Measurements from ENCODE around the gene RMRP.
A peak's percentile ranks its signal among the peaks of the same experiment; 100 is the strongest.

Gene RMRP

DNA sequence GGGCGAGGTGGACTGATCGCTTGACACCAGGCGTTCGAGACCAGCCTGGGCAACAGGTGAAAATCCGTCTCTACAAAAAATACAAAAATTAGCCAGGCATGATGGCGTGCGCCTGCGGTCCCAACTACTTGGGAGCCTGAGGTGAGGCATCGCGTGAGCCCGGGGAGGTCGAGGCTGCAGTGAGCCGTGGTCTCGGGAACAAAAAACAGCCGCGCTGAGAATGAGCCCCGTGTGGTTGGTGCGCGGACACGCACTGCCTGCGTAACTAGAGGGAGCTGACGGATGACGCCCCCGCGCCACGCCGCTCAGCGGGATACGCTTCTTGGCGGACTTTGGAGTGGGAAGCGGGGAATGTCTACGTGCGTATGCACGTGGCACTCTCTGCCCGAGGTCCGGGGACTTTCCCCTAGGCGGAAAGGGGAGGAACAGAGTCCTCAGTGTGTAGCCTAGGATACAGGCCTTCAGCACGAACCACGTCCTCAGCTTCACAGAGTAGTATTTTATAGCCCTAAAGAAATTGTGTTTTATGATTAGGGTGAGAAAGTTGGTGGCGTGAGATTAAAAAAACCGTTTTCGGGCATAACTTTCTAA is at the start of gene RMRP:
RMRP (minus strand) TSS at position 474 of the 591 bp plus-strand sequence.
- DNase-seq, result peak; percentile 74

DNA sequence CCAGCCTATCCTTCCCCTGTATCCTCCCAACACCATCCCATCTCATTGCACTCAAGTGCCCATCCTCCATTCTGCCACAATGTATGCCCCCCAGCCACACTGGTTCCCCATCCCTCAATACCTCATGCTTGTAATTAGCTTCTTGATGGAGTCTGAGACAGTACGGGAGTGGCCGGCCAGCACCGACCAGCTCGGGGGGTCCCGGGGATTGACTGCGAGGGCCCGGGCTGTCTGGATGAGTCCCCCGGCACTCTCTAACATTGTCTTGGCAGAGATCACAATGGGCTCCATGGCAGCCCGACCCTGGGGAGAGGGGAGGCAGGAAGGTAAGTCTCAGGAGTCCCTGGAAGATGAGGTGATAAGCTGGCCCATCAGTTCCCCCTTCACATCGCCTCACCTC is 49.1 kb upstream of the RMRP start:
- no peak for DNase-seq

DNA sequence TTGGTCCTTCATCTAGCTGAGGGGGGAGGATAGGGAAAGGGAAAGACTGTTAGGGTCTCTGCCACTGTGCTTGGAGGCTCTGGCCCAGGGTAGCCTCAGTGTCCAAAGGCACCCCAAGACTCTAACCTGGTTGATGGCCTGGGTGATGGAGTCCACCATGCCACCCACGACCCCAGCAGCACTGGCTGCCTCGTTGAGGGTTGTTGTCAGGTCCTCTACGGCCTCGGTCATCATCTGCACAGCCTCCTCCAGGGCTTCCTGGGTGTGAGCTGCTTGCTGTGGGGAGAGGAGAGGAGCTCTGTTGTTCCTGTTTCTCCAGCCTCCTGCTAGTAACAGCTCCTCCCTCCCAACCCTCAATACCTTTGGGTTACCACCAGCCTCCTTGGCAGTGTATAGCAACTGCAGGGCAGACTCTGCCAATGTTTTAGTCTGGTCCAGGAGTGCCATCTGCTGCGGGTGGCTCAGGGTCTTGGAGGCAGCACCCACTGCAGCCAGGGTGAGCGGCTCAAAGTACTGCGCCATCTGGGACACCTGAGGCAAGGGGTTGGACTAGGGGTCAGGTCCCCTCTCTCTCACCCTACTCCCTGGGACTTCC is 48.1 kb upstream of the RMRP start:
- DNase-seq, result no peak

DNA sequence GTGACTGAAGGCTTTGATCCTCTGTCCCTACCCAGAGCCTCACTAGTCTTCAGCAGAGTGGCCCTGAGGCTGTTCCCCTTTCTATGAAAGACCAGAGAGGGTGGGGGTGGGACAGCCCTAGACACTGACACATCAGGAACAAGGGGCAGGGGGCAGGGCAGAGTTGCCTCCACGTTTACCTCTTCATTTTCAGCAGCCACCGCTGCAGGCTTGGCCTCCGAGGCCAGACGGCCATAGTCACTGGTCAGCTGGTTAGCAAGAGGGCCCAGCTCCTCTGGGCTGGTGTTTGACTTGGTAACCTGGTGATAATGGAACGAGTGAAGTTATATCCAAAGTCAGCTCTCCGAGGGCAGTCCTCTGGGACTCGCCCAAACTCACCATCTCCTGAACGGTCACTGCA is 47.6 kb upstream of the RMRP start:
- no peak for DNase-seq

DNA sequence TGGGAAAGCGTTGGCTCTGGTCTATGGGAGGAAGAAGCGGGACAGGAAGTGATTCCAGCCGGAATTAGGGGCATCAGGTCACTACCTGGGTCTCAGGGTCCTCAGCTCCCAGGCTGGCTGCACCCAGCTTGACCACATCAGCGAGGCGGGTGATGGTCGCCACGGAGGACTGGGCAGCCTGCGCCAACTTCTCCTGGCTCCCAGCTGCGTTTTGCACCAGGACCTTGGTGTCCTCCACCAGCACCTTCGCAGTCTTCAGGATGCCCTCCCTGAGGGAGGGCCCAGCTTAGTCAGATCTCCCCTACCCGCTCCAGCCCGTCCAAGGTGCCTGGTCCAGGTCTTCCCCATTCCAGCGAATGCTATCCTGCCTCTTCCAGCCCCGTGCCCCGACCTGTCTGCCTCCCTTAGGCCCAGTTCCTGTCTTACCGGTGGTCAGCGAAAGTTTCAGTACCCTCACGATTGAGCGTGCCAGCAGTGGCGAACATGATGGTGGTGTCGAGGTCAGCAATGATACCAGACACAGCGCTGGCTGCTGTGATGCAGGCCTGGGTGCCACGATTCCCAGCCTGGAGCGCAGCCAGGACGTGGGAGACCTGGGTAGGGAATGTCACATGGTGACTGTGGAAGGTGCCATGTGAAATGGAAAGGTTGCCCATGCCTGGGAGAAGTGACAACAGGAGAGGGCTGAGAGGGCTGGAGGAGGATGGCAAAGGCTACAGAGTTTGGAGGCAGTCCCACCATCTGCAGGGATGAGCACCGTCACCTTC is 46.3 kb upstream of the RMRP start:
- no peak for DNase-seq

DNA sequence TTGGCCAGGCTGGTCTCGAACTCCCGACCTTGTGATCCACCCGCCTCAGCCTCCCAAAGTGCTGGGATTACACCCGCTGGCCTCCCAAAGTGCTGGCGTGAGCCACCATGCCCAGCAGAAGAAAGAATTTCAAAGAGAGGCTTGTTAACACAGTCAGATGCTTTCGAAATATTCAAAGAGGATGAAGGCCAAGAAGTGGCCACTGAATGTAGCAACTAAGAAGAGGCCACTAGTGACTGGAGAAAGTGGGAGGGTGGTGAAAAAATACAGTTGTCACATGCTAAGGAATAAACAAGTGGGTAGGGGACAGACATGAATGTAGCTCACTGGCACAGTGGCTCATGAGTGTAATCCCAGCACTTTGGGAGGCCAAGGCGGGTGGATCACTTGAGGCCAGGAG is 44.9 kb upstream of the RMRP start:
- DNase-seq, result no peak

DNA sequence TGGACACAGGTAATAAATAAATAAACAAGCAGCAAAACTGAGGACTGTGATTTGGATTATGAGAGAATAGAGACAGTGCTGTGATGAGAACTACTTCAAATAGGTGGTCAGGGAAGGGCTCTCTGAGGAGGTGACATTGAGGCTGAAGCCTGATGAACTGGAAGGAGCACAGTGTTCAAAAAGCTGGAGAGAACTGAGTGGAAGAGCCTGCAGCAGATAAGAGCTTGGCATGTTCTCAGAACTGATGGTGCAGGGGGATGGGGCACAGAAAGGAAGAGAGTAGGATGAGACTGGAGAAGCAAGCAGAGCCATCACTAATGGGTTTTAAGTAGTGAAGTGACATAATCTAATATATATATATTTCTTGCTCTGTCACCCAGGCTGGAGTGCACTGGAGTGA is 43.1 kb upstream of the RMRP start:
- DNase-seq, result no peak

DNA sequence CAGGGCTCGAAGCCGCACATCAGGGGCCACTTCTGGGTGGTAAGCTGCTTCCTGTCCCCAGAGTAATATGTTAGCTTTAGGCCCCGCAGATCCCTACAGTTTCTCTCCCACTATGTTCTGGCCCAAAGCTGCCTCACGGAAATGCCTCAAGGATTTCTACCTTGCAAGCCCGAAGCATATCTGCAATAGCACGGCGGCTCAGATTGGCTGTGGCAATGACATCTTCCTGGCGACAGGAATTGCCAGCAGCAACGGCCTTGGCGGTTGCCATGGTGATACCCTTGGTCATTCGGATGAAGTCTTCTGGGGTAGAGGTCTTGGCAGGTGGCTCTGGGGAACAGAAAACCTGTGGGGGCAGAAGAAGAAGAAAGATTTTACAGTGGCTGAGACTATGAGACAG is 42.2 kb upstream of the RMRP start:
- DNase-seq, result no peak

DNA sequence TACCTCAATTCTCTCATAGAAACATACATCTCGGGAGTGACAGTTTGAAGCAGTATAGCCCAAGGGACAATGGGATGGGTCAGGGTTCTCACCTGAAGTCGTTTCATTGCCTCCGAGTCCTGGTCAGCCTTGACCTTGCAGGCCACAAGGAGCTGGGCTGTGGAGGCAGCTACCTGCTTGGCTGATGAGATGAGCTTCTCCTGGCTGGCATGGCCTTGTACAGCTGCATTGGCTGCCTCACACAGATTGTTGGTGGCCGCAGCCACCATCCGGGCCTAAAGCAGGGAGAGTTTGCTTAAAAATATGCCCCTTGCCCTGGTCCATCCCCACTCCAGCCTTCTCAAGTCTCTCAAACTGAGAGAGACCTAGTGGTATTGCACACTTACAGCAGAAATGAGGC is 40.4 kb upstream of the RMRP start:
- no peak for DNase-seq

DNA sequence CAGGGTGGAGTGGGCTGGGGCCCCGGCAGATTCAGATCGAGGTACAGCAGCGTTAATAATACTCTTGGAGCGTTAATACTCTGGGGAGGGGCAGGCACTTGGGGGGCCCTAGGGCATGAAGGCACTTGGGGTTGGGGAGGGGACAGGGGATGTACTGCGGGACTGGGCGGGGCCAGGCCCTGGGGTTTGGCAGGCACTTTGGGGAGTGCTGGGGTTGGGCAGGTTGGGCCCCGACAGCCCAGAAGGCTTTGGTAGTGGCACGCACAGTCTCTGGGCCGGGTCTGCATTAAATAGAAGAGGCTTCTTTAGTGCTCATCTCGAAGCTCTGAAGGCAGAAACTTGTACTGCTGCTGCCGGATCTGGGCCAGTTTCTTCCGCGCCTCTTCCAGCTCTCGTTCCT is 39.7 kb upstream of the RMRP start:
- DNase-seq, result no peak

DNA sequence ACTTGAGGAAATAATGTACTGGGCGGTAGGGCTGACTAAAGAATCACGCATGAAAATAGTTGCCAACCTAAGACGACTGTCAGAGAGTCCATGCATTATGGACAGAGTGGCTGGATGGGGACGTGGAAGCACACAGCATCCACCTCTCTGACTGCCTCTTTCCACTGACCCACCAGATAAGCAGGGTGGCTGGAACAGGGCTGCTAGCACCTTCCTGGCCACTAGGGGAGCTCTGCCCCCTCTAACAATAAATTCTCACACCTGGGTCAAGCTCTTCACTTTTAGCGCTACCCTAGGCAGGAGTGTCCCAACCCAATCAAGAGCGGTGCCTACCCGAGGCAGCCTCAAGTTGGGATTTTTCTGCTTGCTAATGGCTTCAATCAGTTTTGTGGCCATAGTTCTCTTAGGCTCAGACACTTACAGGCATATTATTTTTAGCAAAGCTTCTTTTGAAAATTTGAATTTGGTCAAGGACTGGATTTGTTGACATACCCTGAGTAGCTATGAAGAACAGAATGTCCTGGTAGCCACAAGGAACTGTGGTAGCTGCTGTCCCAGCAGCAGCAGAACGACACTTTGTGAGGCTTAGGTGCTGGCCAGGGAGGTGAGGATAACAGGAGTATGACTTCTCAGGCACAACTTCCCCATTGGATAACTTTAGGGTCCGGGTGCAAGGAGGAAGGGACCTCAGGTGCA is 38.8 kb upstream of the RMRP start:
- no peak for DNase-seq

DNA sequence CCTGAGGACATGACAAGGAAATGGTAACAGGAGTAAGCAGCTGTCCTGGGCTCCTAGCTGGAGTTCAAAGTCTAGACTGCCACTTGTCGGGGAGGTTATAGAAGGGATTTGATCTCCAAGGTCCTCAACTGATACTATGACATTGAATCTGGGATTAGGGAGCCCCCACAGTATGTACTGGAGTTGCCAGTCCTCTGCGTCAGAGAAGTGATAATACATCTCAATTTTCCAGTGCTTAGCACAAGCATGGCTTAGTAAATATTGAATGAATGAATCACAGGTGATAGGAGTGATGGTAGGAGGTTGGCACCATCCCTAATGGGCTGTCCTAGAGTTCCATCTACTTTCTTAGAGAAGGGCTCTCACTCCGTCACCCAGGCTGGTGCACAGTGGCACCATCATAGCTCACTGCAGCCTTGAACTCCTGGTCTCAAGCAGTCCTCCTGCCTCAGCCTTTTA is 38.2 kb upstream of the RMRP start:
- DNase-seq, result no peak

DNA sequence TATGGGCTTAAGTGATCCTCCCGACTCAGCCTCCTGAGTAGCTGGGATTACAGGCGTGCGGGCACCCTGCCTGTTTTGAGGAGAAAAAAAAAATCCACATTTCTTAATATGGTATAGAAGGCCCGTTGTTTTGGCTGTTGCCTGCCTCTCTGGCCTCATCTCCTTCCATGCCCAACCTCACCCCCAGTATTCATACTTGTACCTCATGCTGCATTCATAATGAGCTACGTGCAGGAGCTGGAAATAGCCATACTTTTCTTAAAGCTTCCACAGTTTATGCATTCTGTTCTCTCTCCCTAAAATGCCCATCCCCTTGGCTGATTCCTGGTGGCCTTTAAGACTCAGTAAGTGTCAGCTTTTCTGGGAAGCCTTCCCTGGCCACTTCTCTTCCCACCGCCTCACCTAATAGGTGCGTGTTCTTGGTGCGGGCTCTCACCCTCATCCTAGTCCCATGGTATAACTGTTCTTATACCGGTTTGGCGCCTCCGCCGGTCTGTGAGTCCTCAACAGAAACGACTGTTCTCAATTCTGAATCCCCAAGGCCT is 34.0 kb upstream of the RMRP start:
- no peak for DNase-seq

DNA sequence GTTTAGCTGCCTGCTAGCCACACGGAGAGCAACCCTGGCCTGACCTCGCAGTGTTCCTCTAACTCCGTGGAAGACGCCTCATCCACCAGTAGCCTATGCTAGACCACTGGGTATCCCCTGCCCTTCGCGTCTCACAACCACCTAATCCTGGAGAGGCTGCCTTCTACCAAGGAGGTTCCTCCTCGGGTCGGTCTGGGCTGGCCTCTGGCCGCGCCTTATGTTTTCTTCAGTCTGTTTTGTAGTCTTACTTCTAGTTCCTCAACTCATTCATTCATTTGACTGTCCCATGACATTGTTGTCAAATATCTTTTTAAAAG is 33.5 kb upstream of the RMRP start:
- no peak for DNase-seq

DNA sequence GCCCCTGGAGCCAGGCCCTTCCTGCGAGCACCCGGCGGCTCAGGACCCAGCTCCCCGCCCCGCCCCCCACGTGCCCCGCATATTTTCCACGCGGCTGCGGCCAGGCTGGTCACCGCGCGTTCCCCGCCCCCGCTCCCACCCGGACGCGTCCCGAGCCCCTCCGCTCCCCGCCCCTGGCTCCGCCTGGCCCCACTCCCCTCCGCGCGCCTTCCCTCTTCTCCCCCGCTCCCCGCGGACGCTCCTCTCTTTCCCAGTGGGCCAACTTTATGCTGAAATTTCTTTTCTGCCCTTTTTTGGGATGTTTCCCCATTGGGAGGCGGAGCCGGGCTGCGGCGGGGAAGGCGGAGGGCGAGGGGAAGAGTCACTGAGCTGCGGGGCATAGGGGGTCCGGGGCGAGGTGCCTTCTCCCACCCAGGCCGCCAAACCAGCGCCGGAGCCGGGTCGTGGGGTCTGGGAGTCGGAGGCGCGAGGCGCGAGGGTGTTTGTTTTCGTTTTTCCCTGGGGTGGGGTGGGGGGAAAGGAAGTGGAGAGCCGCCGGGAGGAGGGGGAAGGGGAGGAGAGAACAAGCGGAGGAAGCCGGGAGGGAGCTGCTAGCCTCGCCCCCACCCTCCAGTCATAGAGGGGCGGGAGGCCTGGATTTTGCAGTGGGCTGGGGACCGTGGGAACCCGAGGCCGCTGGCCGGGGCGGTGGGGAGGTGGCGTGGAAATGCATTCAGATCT is 33.0 kb upstream of the RMRP start:
- DNase-seq, result no peak

DNA sequence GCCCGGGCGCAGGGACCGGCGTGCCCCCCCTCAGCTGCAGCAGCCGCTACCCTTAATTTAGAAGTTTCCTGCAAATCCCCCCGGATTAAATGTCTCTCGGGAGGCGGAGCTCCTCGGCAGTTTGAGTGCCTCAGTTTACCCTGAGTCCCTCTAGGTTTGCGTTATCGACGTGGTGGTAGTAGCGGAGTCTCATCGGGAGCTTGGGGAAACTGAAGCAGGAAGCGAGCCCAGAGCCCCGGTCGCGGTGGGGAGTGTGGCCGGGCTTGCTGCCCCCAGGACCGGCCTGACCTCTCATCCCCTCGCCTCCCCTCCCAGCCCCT is 32.4 kb upstream of the RMRP start:
- DNase-seq, result no peak

DNA sequence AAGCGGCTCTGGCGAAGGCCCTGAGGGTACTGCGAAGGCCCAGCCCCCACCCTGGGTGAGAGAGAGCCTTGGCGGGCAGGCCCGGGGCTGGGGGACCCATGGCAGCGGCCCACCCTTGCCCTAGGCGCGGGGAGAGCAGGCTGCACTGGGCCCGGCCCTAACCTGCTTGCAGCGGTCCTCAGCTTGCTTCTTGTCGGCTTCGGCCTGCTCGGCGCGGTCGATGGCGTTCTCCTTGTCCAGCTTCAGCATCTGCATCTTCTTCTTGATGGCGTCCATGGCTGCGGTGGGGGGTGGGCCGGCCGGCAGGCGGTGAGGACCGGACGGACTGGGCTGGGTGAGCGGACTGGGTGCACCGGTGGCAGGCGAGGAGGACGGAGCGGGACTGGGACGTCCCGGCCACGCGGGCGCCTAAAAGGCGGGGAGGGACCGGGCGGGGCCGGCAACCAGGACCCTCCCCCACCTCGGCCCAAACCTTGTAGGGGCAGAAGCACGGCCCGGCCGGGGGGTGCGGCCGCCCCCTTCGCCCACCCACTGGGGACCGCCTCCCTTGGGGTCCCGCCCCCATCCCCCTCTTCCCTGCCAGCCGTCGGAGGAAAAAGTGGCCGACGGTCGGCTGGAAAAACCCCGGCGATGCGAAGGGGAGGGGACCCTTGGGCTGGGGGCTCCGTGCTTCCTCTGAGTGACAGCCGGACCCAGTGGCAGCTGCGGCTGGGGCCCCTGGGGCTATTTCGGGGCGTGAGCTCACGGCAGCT is 31.9 kb upstream of the RMRP start, which contains the start of gene TPM2:
TPM2 (minus strand) TSS at position 384 of the 752 bp plus-strand sequence; CDS start at position 276, 108 bp downstream.
- DNase-seq, result no peak

DNA sequence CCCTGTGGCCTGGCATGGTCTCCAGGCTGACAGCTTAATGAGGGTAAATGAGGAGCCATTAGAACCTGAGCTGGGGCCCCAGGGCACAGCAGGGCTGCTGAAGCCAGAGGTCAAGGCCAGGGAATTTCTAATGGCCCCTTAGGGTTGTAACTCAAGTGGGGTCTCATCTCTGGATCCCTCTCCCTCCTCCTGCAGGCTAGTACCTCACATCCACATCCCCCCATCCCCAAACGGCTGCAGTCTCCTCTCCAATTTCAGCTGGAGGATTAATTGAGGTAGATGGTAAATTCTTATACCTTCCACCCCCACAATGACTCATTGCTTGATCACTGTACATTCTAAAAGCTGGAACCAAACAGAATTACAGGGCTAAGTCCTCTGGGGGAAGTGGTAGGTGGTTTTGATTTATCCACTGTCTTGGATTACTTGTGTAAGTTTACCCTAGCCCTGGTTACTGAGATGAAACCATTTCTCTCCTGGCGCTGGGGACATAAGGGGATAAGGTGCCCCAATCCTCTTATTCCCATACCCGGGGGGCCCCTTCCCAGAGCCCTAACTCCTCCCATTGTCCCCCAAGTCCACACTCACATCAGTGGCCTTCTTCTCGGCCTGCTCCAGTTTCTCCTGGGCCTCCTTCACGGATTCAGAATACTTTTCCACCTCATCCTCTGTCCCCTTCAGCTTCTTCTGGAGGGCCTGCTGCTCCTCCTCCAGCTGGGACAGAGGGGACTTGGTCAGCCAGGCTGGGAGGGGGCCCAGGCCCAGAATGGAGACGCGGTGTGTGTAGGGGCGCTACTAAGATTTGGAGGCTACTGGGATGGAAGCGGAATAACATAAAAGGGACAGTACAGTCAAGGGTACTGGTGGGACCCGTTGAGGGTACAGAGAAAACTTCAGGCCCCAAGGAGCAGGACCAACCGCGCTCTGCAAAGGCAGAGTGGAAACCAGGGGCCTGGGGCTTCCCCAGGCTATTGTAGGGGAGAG is 31.0 kb upstream of the RMRP start:
- no peak for DNase-seq

DNA sequence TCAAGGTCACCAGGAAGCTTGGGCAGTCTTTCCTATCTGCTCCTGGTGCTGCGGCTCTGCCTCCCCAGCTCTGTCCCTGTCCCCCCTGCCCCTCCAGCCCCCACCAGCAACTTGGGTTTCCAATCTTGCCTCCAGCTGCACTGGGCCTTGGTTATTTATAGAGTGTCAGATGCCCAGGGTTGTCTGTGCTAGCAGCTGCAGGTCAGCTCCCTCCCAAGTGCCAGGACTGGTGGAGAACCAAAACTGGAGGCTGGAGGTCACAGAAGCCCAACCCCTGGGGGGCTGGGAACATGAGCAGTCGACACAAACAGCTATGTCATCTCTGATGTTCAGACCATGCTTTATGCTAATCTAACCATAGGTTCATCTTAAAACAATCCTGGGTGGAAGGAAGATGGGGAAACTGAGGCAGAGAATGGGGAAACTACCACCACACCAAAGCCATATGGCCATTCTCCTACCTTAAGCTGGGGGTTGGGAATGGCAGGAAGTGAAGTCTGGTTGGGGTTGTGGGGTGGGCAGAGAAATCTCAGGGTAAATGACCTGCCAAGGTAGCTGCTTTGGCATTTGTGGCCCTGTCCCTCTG is 30.2 kb upstream of the RMRP start:
- no peak for DNase-seq

DNA sequence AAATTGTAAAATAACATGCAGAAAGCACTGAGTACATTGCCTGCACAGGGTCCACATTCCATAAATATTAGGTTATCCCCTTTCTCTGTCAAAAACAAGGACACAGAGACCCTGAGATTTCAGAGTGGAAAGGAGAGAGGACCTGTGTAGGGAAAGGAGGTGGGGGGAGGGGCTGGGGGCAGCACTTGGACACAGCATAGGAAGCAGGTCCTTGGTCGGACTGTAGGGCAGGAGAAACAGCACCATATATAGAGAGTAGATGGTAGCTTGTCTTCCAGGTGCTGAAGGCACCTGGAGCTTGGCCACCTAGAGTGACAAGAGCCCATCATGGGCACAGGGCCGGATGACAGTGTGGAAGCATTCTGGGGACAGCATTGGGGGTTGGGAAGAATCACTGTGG is 29.5 kb upstream of the RMRP start:
- DNase-seq, result no peak
